CD4-positive, alpha-beta memory T cell (primary cell): ENCODE data around the gene OPRL1. TPM values are rescaled to one million over a fixed set of nuclear protein-coding genes. Genes with fewer than 3 reads are reported as not detected.

Experiments used
- CTCF ChIA-PET: fragments of 350-600 bp; sonication (Branson Sonifier 250); formaldehyde crosslinking; loops from one replicate; lab custom pipeline; 2021; ENCODE audit warnings: inconsistent platforms; ENCODE audit not compliant: partially characterized antibody; lab: Charles Lee
- POLR2A ChIA-PET: fragments of 350-600 bp; sonication (Branson Sonifier 250); formaldehyde crosslinking; loops from one replicate; lab custom pipeline; 2021; ENCODE audit not compliant: partially characterized antibody; lab: Charles Lee
- DNase-seq, 5 donors: peaks; one replicate each; pipeline versions ENCODE4 v3.0.0 to v3.0.0-alpha.2; 2020 to 2022; ENCODE audit warnings: mixed read lengths in 1 of 5
- H3K27ac ChIP-seq: one replicate; pipeline ENCODE4 v1.7.0; 2013; ENCODE audit warnings: low read depth, low read length
- H3K27me3 ChIP-seq: 2 replicates; pipeline ENCODE4 v1.7.0; 2013; ENCODE audit warnings: mild to moderate bottlenecking, low read length, moderate library complexity; ENCODE audit not compliant: insufficient read depth
- H3K36me3 ChIP-seq: 2 replicates; pipeline ENCODE4 v1.7.0; 2013; ENCODE audit warnings: mild to moderate bottlenecking, low read length, moderate library complexity; ENCODE audit not compliant: insufficient read depth
- H3K4me1 ChIP-seq: 2 replicates; pipeline ENCODE4 v1.7.0; 2013; ENCODE audit warnings: mild to moderate bottlenecking, low read length, moderate library complexity; ENCODE audit not compliant: insufficient read depth
- H3K4me3 ChIP-seq, 2 donors: one replicate each; pipeline ENCODE4 v1.7.0; 2013; ENCODE audit warnings: low read length in 2 of 2, mild to moderate bottlenecking in 1 of 2
- H3K9me3 ChIP-seq, 2 donors: one replicate each; pipeline ENCODE4 v1.7.0; 2013; ENCODE audit warnings: low read length in 2 of 2, control low read depth in 1 of 2; ENCODE audit not compliant: control insufficient read depth in 1 of 2
- H3K27ac Mint-ChIP-seq, 7 donors: one replicate each; pipeline ENCODE4 v1.8.0; 2020 to 2021; ENCODE audit warnings: mixed read lengths in 7 of 7, mild to moderate bottlenecking in 6 of 7, inconsistent platforms in 3 of 7, moderate library complexity in 3 of 7
- H3K27me3 Mint-ChIP-seq, 2 donors: one replicate each; pipeline ENCODE4 v1.8.0; 2020 to 2021; ENCODE audit warnings: mixed read lengths in 2 of 2
- H3K36me3 Mint-ChIP-seq, 2 donors: one replicate each; pipeline ENCODE4 v1.8.0; 2020 to 2021; ENCODE audit warnings: mixed read lengths in 2 of 2, inconsistent platforms in 1 of 2, mild to moderate bottlenecking in 1 of 2
- H3K4me1 Mint-ChIP-seq, 4 donors: one replicate each; pipeline ENCODE4 v1.8.0; 2020 to 2021; ENCODE audit warnings: mixed read lengths in 4 of 4, mild to moderate bottlenecking in 1 of 4
- H3K4me3 Mint-ChIP-seq, 8 donors: one replicate each; pipeline ENCODE4 v1.8.0; 2020 to 2021; ENCODE audit warnings: mixed read lengths in 8 of 8, mild to moderate bottlenecking in 7 of 8, moderate library complexity in 6 of 8, inconsistent platforms in 3 of 8
- H3K9me3 Mint-ChIP-seq, 8 donors: one replicate each; pipeline ENCODE4 v1.8.0; 2020 to 2021; ENCODE audit warnings: mixed read lengths in 8 of 8, mild to moderate bottlenecking in 5 of 8, inconsistent platforms in 3 of 8, moderate library complexity in 1 of 8
- intact Hi-C: fragments of 100-400 bp; cut with micrococcal nuclease; formaldehyde crosslinking; loops from one replicate; pipeline ENCODE4 v1.15.1; 2023
- polyA plus RNA-seq, 2 donors: library from polyadenylated mRNA; unstranded; fragments of 300-500 nt; fragmentation: Illumina TruSeq; gene quantifications; one replicate each; pipeline ENCODE4 v1.2.3, GENCODE V29; 2021
- total RNA-seq, 2 experiments: library from RNA; stranded (reverse); gene quantifications; one replicate each; pipeline ENCODE4 v1.2.3, GENCODE V29; 2021

Gene OPRL1
- total and polyA plus RNA-seq, 4 experiments from 2014 or later: 0.68 to 1.1 (median 0.97) TPM

DNA sequence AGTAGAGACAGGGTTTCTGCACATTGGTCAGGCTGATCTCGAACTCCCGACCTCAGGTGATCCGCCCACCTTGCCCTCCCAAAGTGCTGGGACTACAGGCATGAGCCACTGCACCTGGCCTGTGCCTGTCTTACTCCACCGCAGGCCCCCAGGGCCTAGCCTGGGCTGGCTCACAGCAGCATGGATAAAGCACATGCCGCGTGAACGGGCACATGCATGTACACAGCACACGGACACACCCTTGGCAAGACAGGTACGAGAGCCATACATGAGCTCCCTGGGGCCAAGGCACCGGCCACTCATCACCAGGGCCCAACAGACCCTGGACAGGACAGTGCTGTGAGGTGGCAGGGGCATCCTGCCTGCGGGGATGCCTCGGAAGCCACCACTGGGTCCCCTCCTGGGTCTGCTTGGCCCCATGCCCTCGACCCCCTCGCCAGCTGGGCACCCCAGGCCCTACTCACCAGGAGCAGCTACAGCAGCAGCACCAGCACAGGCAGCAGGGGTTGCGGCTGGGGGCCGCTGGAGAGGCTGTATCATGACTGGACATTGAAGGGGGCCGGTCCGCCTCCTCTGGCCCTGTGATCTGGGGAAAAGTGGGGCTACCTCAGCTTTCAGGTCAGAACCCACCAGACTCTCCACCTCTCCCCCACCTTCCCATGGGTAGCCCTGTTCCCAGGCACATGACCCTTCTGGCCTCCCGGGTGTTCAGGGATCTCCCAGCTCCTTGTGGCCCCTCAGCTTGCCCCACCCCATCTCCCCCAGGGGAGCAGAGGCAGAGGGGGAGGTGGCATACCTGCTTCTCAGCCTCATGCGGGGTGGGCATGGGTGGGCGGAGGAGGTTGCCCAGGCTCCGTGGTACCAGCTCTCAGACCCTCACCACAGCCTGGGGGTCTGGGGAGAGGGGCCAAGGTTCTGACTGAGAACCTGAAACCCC lies 3.6 kb upstream of the OPRL1 start:
- POLR2A ChIA-PET: interaction anchor here (0.6 to 3.5 kb wide), 6 partner anchors 11 to 209 kb away, joined by 3 to 27 read pairs (median 11); partner anchors contain the start of genes PRPF6 and SAMD10
- H3K9me3 Mint-ChIP-seq: no peaks in the 10 kb centered on the region
- peak overlapping the region; percentile 74 for H3K27ac ChIP-seq
- no peaks in the 10 kb centered on the region for H3K27me3 ChIP-seq
- H3K36me3 Mint-ChIP-seq: peaks cover 0 to 32% of the 10 kb centered on the region in 2 donors
- H3K4me1 Mint-ChIP-seq: peaks cover 4 to 37% (median 22%) of the 10 kb centered on the region in 4 donors
- no peak for DNase-seq
- H3K9me3 ChIP-seq: no peaks in the 10 kb centered on the region
- H3K27ac Mint-ChIP-seq: peak overlapping the region in 5 of 7 donors; percentile 23 to 94 (median 57)
- no peaks in the 10 kb centered on the region for H3K27me3 Mint-ChIP-seq
- CTCF ChIA-PET: interaction anchor here (1.1 to 4.0 kb wide), 2 partner anchors 19 to 37 kb away, joined by 3 to 22 read pairs; no protein-coding TSS in a partner anchor
- no peak overlapping the region for H3K4me3 ChIP-seq
- H3K36me3 ChIP-seq: peaks cover 29% of the 10 kb centered on the region
- peak overlapping the region in 5 of 8 donors; percentile 20 to 94 (median 57) for H3K4me3 Mint-ChIP-seq
- intact Hi-C loops: no loop called here
- H3K4me1 ChIP-seq: peaks cover 28% of the 10 kb centered on the region

GRCh38 chr20:64077094-64077493 lies 2.8 kb upstream of the OPRL1 start:
- no peaks in the 10 kb centered on the region for H3K9me3 Mint-ChIP-seq
- Histone ChIP-seq H3K9me3 (no peaks in the 10 kb centered on the region), H3K4me3 (peak overlapping the region; percentile 73 to 97), H3K27me3 (no peaks in the 10 kb centered on the region), H3K36me3 (peaks cover 29% of the 10 kb centered on the region), H3K4me1 (peaks cover 29% of the 10 kb centered on the region), H3K27ac (peak overlapping the region; percentile 74)
- peak overlapping the region in 6 of 7 donors; percentile 42 to 94 (median 73) for H3K27ac Mint-ChIP-seq
- H3K4me1 Mint-ChIP-seq: peaks cover 5 to 45% (median 26%) of the 10 kb centered on the region in 4 donors
- POLR2A ChIA-PET: interaction anchor here (0.6 to 3.5 kb wide), 8 partner anchors 9 to 210 kb away, joined by 3 to 29 read pairs (median 14); partner anchors contain the start of genes PRPF6, SAMD10 and TCEA2
- CTCF ChIA-PET: interaction anchor here (1.1 to 4.0 kb wide), 3 partner anchors 20 to 44 kb away, joined by 3 to 22 read pairs (median 5); no protein-coding TSS in a partner anchor
- DNase-seq: peak in 1 of 5 donors; percentile 51
- no peaks in the 10 kb centered on the region for H3K27me3 Mint-ChIP-seq
- H3K4me3 Mint-ChIP-seq: peak overlapping the region; percentile 86 to 95 (median 90)
- H3K36me3 Mint-ChIP-seq: peaks cover 0 to 31% of the 10 kb centered on the region in 2 donors
- intact Hi-C loops: no loop called here

GRCh38 chr20:64077541-64077875 lies 2.4 kb upstream of the OPRL1 start:
- no peaks in the 10 kb centered on the region for H3K9me3 Mint-ChIP-seq
- H3K4me3 ChIP-seq: peak overlapping the region; percentile 73 to 97
- peak overlapping the region; percentile 74 for H3K27ac ChIP-seq
- peaks cover 0 to 28% of the 10 kb centered on the region in 2 donors for H3K36me3 Mint-ChIP-seq
- no peaks in the 10 kb centered on the region for H3K27me3 Mint-ChIP-seq
- H3K36me3 ChIP-seq: peaks cover 29% of the 10 kb centered on the region
- H3K4me3 Mint-ChIP-seq: peak overlapping the region; percentile 86 to 95 (median 90)
- POLR2A ChIA-PET: interaction anchor here (0.7 to 3.5 kb wide), 11 partner anchors 9 to 557 kb away, joined by 3 to 29 read pairs (median 12); partner anchors contain the start of genes LIME1, PCMTD2, PPDPF and PRPF6
- no peaks in the 10 kb centered on the region for H3K9me3 ChIP-seq
- H3K4me1 Mint-ChIP-seq: peaks cover 6 to 49% (median 28%) of the 10 kb centered on the region in 4 donors
- peak overlapping the region; percentile 69 to 94 (median 90) for H3K27ac Mint-ChIP-seq
- CTCF ChIA-PET: interaction anchor here (0.9 to 4.0 kb wide), 5 partner anchors 8 to 98 kb away, joined by 3 to 22 read pairs (median 5); partner anchors contain the start of gene SAMD10
- intact Hi-C loops: no loop called here
- H3K4me1 ChIP-seq: peaks cover 33% of the 10 kb centered on the region
- DNase-seq: no peak
- H3K27me3 ChIP-seq: no peaks in the 10 kb centered on the region

- Histone ChIP-seq H3K27me3 (no peaks in the 10 kb centered on the region), H3K36me3 (peaks cover 25% of the 10 kb centered on the region), H3K4me3 (peak overlapping the region; percentile 73 to 97), H3K9me3 (no peaks in the 10 kb centered on the region), H3K4me1 (peaks cover 38% of the 10 kb centered on the region), H3K27ac (peak overlapping the region; percentile 74)
- H3K27ac Mint-ChIP-seq: peak overlapping the region; percentile 69 to 92 (median 90)
- H3K4me3 Mint-ChIP-seq: peak overlapping the region; percentile 86 to 95 (median 90)
- ChIA-PET POLR2A (interaction anchor here (0.6 to 3.5 kb wide), 13 partner anchors 10 to 1098 kb away, joined by 3 to 29 read pairs (median 12); partner anchors contain the start of genes LIME1, PCMTD2, PPDPF and PRPF6), CTCF (interaction anchor here (0.9 to 4.0 kb wide), 6 partner anchors 8 to 98 kb away, joined by 3 to 22 read pairs (median 4); partner anchors contain the start of gene SAMD10)
- no peaks in the 10 kb centered on the region for H3K9me3 Mint-ChIP-seq
- peaks cover 6 to 54% (median 29%) of the 10 kb centered on the region in 4 donors for H3K4me1 Mint-ChIP-seq
- no peaks in the 10 kb centered on the region for H3K27me3 Mint-ChIP-seq
- DNase-seq: peak; percentile 68 to 83 (median 71)
- intact Hi-C loops: loop anchor here (1.0 to 2.0 kb wide), 2 partner anchors 15 to 177 kb away; partner anchors contain the start of genes PCMTD2 and TCEA2
- peaks cover 0 to 26% of the 10 kb centered on the region in 2 donors for H3K36me3 Mint-ChIP-seq
These were observed 1.9 kb upstream of the OPRL1 start for GRCh38 chr20:64077876-64078551.

DNA sequence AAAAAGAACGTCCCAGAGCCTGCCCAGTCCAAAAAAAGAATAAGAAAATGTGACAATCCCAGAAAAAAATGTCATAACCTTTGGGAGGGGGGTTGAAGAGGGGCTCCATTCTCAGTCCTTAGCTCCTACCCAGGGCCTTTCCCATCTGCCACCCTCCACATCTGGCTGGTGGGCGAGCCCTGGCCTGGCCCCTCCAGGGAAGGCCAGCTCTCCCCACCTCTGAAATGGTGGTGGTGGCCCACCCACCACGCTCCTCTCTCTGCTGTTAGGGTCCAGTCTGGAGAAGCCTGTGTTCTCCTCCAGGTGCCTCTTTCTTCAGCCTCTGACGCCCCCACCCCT lies 979 bp upstream of the OPRL1 start:
- Mint-ChIP-seq H3K36me3 (peaks cover 0 to 23% of the 10 kb centered on the region in 2 donors), H3K4me1 (peaks cover 7 to 57% (median 31%) of the 10 kb centered on the region in 4 donors), H3K9me3 (no peaks in the 10 kb centered on the region), H3K4me3 (peak overlapping the region; percentile 86 to 95 (median 90)), H3K27me3 (no peaks in the 10 kb centered on the region), H3K27ac (peak overlapping the region; percentile 69 to 93 (median 85))
- Histone ChIP-seq H3K9me3 (no peaks in the 10 kb centered on the region), H3K4me3 (peak overlapping the region; percentile 73 to 97), H3K36me3 (peaks cover 17% of the 10 kb centered on the region), H3K27me3 (no peaks in the 10 kb centered on the region), H3K4me1 (peaks cover 43% of the 10 kb centered on the region), H3K27ac (peak overlapping the region; percentile 74)
- ChIA-PET CTCF (interaction anchor here (0.7 to 2.2 kb wide), 7 partner anchors 9 to 177 kb away, joined by 3 to 7 read pairs (median 4); no protein-coding TSS in a partner anchor), POLR2A (interaction anchor here (0.9 to 3.5 kb wide), 15 partner anchors 9 to 1074 kb away, joined by 3 to 29 read pairs (median 7); partner anchors contain the start of genes LIME1, PCMTD2, PPDPF and PRPF6)
- intact Hi-C loops: loop anchor here (1.0 to 2.0 kb wide), 2 partner anchors 16 to 176 kb away; partner anchors contain the start of genes PCMTD2 and TCEA2
- DNase-seq: no peak
